IMR-90 (cell line): ENCODE measurements around the gene SPTLC3. TPM values are rescaled to one million over a fixed set of nuclear protein-coding genes. Genes with fewer than 3 reads are reported as not detected.

Experiments
- ATAC-seq: fragments of 200-7000 bp; cut with Tn5 transposase; 2 replicates; pipeline ENCODE4 v1.9.1; 2020; ENCODE audit warnings: low read depth, mild to moderate bottlenecking, moderate library complexity
- BruUV-seq: library from RNA; stranded (reverse); fragments of 400-500 nt; replicated peaks from 2 replicates; lab custom pipeline; 2021; lab: Mats Ljungman, UMichigan
- CTCF ChIA-PET: fragments of 300-600 bp; formaldehyde crosslinking; extraction: SDS; loops from one replicate; lab custom pipeline; 2021; ENCODE audit warnings: antibody characterized with exemption; lab: Yijun Ruan, JAX
- POLR2A ChIA-PET: fragments of 300-600 bp; sonication (Branson Sonifier 250); formaldehyde crosslinking; loops from one replicate; lab custom pipeline; 2022; ENCODE audit warnings: antibody characterized with exemption; ENCODE audit not compliant: unreplicated experiment; lab: Charles Lee
- DNase-seq: peaks from one replicate; pipeline ENCODE4 v3.0.0; 2013
- H2AFZ ChIP-seq: replicated peaks from 2 replicates; pipeline ENCODE3; 2013; ENCODE audit warnings: low read length, mild to moderate bottlenecking; ENCODE audit not compliant: poor library complexity
- H2AK5ac ChIP-seq: 2 replicates; pipeline ENCODE4 v1.6.1; 2013; ENCODE audit warnings: low read depth, low read length, inconsistent platforms
- H2AK9ac ChIP-seq: replicated peaks from 2 replicates; pipeline ENCODE3; 2013; ENCODE audit warnings: mild to moderate bottlenecking, low read depth, low read length, moderate library complexity; ENCODE audit not compliant: poor library complexity
- H2BK120ac ChIP-seq: 2 replicates; pipeline ENCODE4 v1.6.1; 2013; ENCODE audit warnings: low read depth, low read length, inconsistent platforms
- H2BK15ac ChIP-seq: 3 replicates; pipeline ENCODE4 v1.6.1; 2013; ENCODE audit warnings: low read depth, low read length, inconsistent platforms
- H2BK20ac ChIP-seq: 2 replicates; pipeline ENCODE4 v1.6.1; 2013; ENCODE audit warnings: low read depth, mild to moderate bottlenecking, inconsistent platforms, low read length, moderate library complexity
- H2BK5ac ChIP-seq: 2 replicates; pipeline ENCODE4 v1.6.1; 2013; ENCODE audit warnings: mild to moderate bottlenecking, low read depth, low read length, inconsistent platforms; ENCODE audit not compliant: poor library complexity, severe bottlenecking
- H3K14ac ChIP-seq: replicated peaks from 2 replicates; pipeline ENCODE4 v1.6.1; 2013; ENCODE audit warnings: low read depth, low read length, inconsistent platforms
- H3K18ac ChIP-seq: 2 replicates; pipeline ENCODE4 v1.6.1; 2013; ENCODE audit warnings: low read depth, low read length, control low read depth
- H3K23ac ChIP-seq: 2 replicates; pipeline ENCODE4 v1.6.1; 2013; ENCODE audit warnings: low read depth, low read length, inconsistent platforms
- H3K27ac ChIP-seq: 2 replicates; pipeline ENCODE4 v1.5.1; 2013; ENCODE audit warnings: mild to moderate bottlenecking, control low read depth, low read length; ENCODE audit not compliant: insufficient read depth
- H3K27me3 ChIP-seq: 2 replicates; pipeline ENCODE4 v1.6.1; 2013; ENCODE audit warnings: low read length; ENCODE audit not compliant: control insufficient read depth, insufficient read depth
- H3K36me3 ChIP-seq: 2 replicates; pipeline ENCODE4 v1.6.1; 2013; ENCODE audit warnings: low read length, mixed read lengths; ENCODE audit not compliant: control insufficient read depth, insufficient read depth
- H3K4ac ChIP-seq: 2 replicates; pipeline ENCODE4 v1.6.1; 2013; ENCODE audit warnings: low read depth, low read length, inconsistent platforms
- H3K4me1 ChIP-seq: 2 replicates; pipeline ENCODE4 v1.6.1; 2013; ENCODE audit warnings: low read length, mixed read lengths; ENCODE audit not compliant: control insufficient read depth, insufficient read depth
- H3K4me2 ChIP-seq: 2 replicates; pipeline ENCODE4 v1.6.1; 2013; ENCODE audit warnings: low read depth, mild to moderate bottlenecking, control low read depth, low read length, moderate library complexity
- H3K4me3 ChIP-seq: 2 replicates; pipeline ENCODE4 v1.5.1; 2013; ENCODE audit warnings: low read depth, mild to moderate bottlenecking, control low read depth, low read length, moderate library complexity; ENCODE audit not compliant: insufficient read depth
- H3K56ac ChIP-seq: 2 replicates; pipeline ENCODE4 v1.6.1; 2013; ENCODE audit warnings: low read length, inconsistent platforms; ENCODE audit not compliant: insufficient read depth; ENCODE audit errors: extremely low read depth
- H3K79me1 ChIP-seq, 2 experiments: 2 replicates each; pipeline ENCODE4 v1.6.1; 2013; ENCODE audit warnings: low read length in 2 of 2, inconsistent platforms in 1 of 2, low read depth in 1 of 2
- H3K9ac ChIP-seq: 2 replicates; pipeline ENCODE4 v1.6.1; 2013; ENCODE audit warnings: low read depth, low read length, control low read depth
- H3K9me1 ChIP-seq: 2 replicates; pipeline ENCODE4 v1.6.1; 2013; ENCODE audit warnings: low read length, inconsistent platforms; ENCODE audit not compliant: insufficient read depth
- H3K9me3 ChIP-seq: 2 replicates; pipeline ENCODE4 v1.6.1; 2013; ENCODE audit warnings: low read length; ENCODE audit not compliant: control insufficient read depth, insufficient read depth
- H4K20me1 ChIP-seq: 2 replicates; pipeline ENCODE4 v1.6.1; 2013; ENCODE audit warnings: low read length, inconsistent platforms; ENCODE audit not compliant: insufficient read depth
- H4K5ac ChIP-seq: 2 replicates; pipeline ENCODE4 v1.6.1; 2013; ENCODE audit warnings: mild to moderate bottlenecking, low read depth, low read length, control low read depth
- H4K8ac ChIP-seq, 2 experiments: 2 replicates each; pipeline ENCODE4 v1.6.1; 2013; ENCODE audit warnings: low read depth in 2 of 2, low read length in 2 of 2, control low read depth in 1 of 2, inconsistent platforms in 1 of 2
- H4K91ac ChIP-seq: 2 replicates; pipeline ENCODE4 v1.6.1; 2013; ENCODE audit warnings: low read depth, low read length, inconsistent platforms; ENCODE audit not compliant: insufficient read depth
- CEBPB ChIP-seq: IDR thresholded peaks from 2 replicates; pipeline ENCODE4 v1.6.1; 2012; ENCODE audit warnings: low read depth, low read length, improper control_type of control experiment
- CHD1 ChIP-seq: IDR thresholded peaks from 2 replicates; pipeline ENCODE4 v1.6.1; 2012; ENCODE audit warnings: low read depth, low read length, improper control_type of control experiment
- CTCF ChIP-seq: conservative IDR thresholded peaks from 2 replicates; pipeline ENCODE4 v1.5.1; 2012; ENCODE audit warnings: mild to moderate bottlenecking, low read depth, low read length, improper control_type of control experiment
- FOS ChIP-seq: fragments of 150-350 bp; IDR thresholded peaks from 2 replicates; pipeline ENCODE4 v1.6.1; 2016; ENCODE audit warnings: low read depth, low read length
- MAFK ChIP-seq: IDR thresholded peaks from 2 replicates; pipeline ENCODE4 v1.6.1; 2012; ENCODE audit warnings: low read depth, low read length, improper control_type of control experiment
- MAZ ChIP-seq: IDR thresholded peaks from 2 replicates; pipeline ENCODE4 v1.6.1; 2012; ENCODE audit warnings: low read depth, mild to moderate bottlenecking, low read length, improper control_type of control experiment, moderate library complexity, borderline replicate concordance
- MXI1 ChIP-seq: IDR thresholded peaks from 2 replicates; pipeline ENCODE4 v1.6.1; 2012; ENCODE audit warnings: low read depth, mild to moderate bottlenecking, low read length, moderate library complexity, borderline replicate concordance
- NFE2L2 ChIP-seq: fragments of 150-350 bp; IDR thresholded peaks from 2 replicates; pipeline ENCODE4 v1.6.1; 2016; ENCODE audit warnings: low read depth, mild to moderate bottlenecking, low read length
- POLR2A ChIP-seq: IDR thresholded peaks from 2 replicates; pipeline ENCODE4 v1.6.1; 2012; ENCODE audit warnings: mild to moderate bottlenecking, low read depth, low read length
- RAD21 ChIP-seq: IDR thresholded peaks from 2 replicates; pipeline ENCODE4 v1.6.1; 2012; ENCODE audit warnings: low read length, improper control_type of control experiment
- RCOR1 ChIP-seq: IDR thresholded peaks from 2 replicates; pipeline ENCODE4 v1.6.1; 2012; ENCODE audit warnings: mild to moderate bottlenecking, low read length, improper control_type of control experiment; ENCODE audit not compliant: insufficient replicate concordance
- RFX5 ChIP-seq: IDR thresholded peaks from 2 replicates; pipeline ENCODE4 v1.8.0; 2012; ENCODE audit warnings: low read depth, mild to moderate bottlenecking, low read length, moderate library complexity
- SMC3 ChIP-seq: fragments of 150-350 bp; IDR thresholded peaks from 2 replicates; pipeline ENCODE4 v1.6.1; 2016; ENCODE audit warnings: low read depth, mild to moderate bottlenecking, antibody characterized with exemption, low read length, moderate library complexity
- WGBS, 2 experiments: methylation state at CpG; one replicate each; pipeline versions ENCODE4 v1.1.5 to v1.1.7; 2013; ENCODE audit warnings: missing lambda C conversion rate in 2 of 2; ENCODE audit not compliant: insufficient read length in 1 of 2; ENCODE audit errors: extremely low coverage in 2 of 2; 5-methylcytosine and 5-hydroxymethylcytosine counted together
- dilution Hi-C: fragments of 300-500 bp; cut with HindIII; formaldehyde crosslinking; loops from one replicate; pipeline ENCODE4 v1.14.3; 2018; ENCODE audit warnings: low sequenced_read_pairs; ENCODE audit not compliant: unreplicated experiment
- in situ Hi-C: fragments of 300-500 bp; cut with MboI; formaldehyde crosslinking; loops from 3 replicates; pipeline ENCODE4 v1.14.3; 2019; ENCODE audit warnings: low sequenced_read_pairs, inconsistent platforms, mixed read lengths
- intact Hi-C: fragments of 100-400 bp; cut with micrococcal nuclease; formaldehyde crosslinking; loops from 2 replicates; pipeline ENCODE4 v1.10.0; 2022
- polyA plus RNA-seq, 3 experiments: library from polyadenylated mRNA; depleted of rRNA; stranded (reverse); fragments of >200 nt; gene quantifications; 2 replicates each; pipeline ENCODE4 v1.2.3, GENCODE V29; 2012; ENCODE audit warnings: low replicate concordance in 1 of 3
- total RNA-seq: library from RNA; depleted of rRNA; stranded (reverse); fragments of >200 nt; gene quantifications from 2 replicates; pipeline ENCODE4 v1.2.3, GENCODE V29; 2012

Gene SPTLC3
- total and polyA plus RNA-seq, 2 of the 4 experiments (the other 2 are of a cell fraction), result 0.44 to 1.6 TPM

DNA sequence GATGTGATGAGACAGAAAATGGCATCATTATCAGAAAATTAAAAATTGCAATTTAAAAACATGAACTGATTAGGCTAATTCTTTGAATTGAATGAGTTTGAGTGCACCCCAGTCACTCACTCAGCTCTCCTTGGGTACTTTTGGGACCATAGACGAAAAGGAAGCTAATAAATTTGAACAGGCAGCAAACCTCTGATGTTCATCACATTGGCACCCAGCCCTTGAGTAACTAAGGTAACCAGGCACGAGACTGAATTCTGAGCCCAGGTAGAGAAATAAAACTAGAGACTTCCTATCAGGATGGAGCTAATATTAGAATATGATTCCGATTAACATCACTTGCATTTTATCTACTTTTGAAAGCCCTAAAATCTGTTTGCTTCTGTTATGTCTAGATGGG lies 131.4 kb downstream of the SPTLC3 start:
- H3K9me1 ChIP-seq, result no peaks in the 10 kb centered on the region
- no peaks in the 10 kb centered on the region for H3K79me1 ChIP-seq
- H3K4ac ChIP-seq, result no peak overlapping the region
- H3K9ac ChIP-seq, result no peak overlapping the region
- TF ChIP-seq SMC3 (no peak), CEBPB (no peak), MXI1 (no peak), CHD1 (no peak), RFX5 (no peak), RCOR1 (no peak), RAD21 (no peak), POLR2A (no peak), FOS (no peak), MAZ (no peak), CTCF (no peak), NFE2L2 (no peak), MAFK (no peak)
- no peaks in the 10 kb centered on the region for H3K36me3 ChIP-seq
- H4K20me1 ChIP-seq, result no peaks in the 10 kb centered on the region
- no peak overlapping the region for H3K27ac ChIP-seq
- no peak overlapping the region for H2AK9ac ChIP-seq
- no peak overlapping the region for H4K8ac ChIP-seq
- ATAC-seq, result no peak
- H3K4me1 ChIP-seq, result no peaks in the 10 kb centered on the region
- H3K4me2 ChIP-seq, result no peak overlapping the region
- H2BK15ac ChIP-seq, result no peak overlapping the region
- no peak overlapping the region for H2BK5ac ChIP-seq
- CTCF ChIA-PET, result no interaction called here
- no peak for DNase-seq
- BruUV-seq, result no TSS peak
- POLR2A ChIA-PET, result no interaction called here
- H2AK5ac ChIP-seq, result no peak overlapping the region
- H2BK20ac ChIP-seq, result no peak overlapping the region
- no peak overlapping the region for H3K18ac ChIP-seq
- H3K27me3 ChIP-seq, result no peaks in the 10 kb centered on the region
- no peak overlapping the region for H2BK120ac ChIP-seq
- no peak overlapping the region for H4K5ac ChIP-seq
- no CpG with 5 or more reads among the region's 3 CpGs for WGBS, 2 experiments
- no peak overlapping the region for H3K56ac ChIP-seq
- intact Hi-C loops, result no loop called here
- no peak overlapping the region for H3K4me3 ChIP-seq
- H3K23ac ChIP-seq, result no peak overlapping the region
- dilution Hi-C loops, result no loop called here
- in situ Hi-C loops, result no loop called here
- H3K14ac ChIP-seq, result no peak overlapping the region
- no peak overlapping the region for H2AFZ ChIP-seq
- no peak overlapping the region for H4K91ac ChIP-seq
- no peaks in the 10 kb centered on the region for H3K9me3 ChIP-seq
